GM12874 (cell line): ENCODE measurements around the gene COPB2.

ENCODE experiments used
- CTCF ChIP-seq: IDR thresholded peaks from 2 replicates; pipeline ENCODE4 v1.5.1; 2011; ENCODE audit warnings: low read depth, mild to moderate bottlenecking, control low read depth, low read length, moderate library complexity; ENCODE audit not compliant: insufficient read depth

The COPB2 gene

GRCh38 chr3:139423232-139423631, 33.8 kb upstream of the COPB2 start:
- no peak for TF ChIP-seq CTCF

GRCh38 chr3:139421460-139421859, 32.0 kb upstream of the COPB2 start:
- no peak for TF ChIP-seq CTCF

- TF ChIP-seq CTCF: no peak
These were observed 31.6 kb upstream of the COPB2 start for GRCh38 chr3:139421040-139421439.

GRCh38 chr3:139418144-139418543, 28.7 kb upstream of the COPB2 start:
- TF ChIP-seq CTCF: no peak

GRCh38 chr3:139416275-139416674, 26.8 kb upstream of the COPB2 start:
- TF ChIP-seq CTCF: no peak

GRCh38 chr3:139414608-139415224, 25.3 kb upstream of the COPB2 start:
- no peak for TF ChIP-seq CTCF

GRCh38 chr3:139396707-139397106, 7.3 kb upstream of the COPB2 start:
- no peak for TF ChIP-seq CTCF
